Thoracic aorta (tissue), 2 donors: ENCODE measurements around the gene PRDM16. TPM values are rescaled to one million over a fixed set of nuclear protein-coding genes. Genes with fewer than 3 reads are reported as not detected.
A peak's percentile ranks its signal among the peaks of the same experiment; 100 is the strongest.

Experiments used
- ATAC-seq: fragments of 150-250 bp; one replicate; pipeline ENCODE4 v1.8.0; 2017; ENCODE audit warnings: low read depth; ENCODE audit not compliant: insufficient number of reproducible peaks, low FRiP score
- DNase-seq: peaks from one replicate; pipeline ENCODE4 v3.0.0-alpha.2; 2020; ENCODE audit warnings: low spot score
- H3K27ac ChIP-seq, 2 donors: fragments of 200-600 bp; sonication (generic); 1 replicate in 1 of 2; 2 replicates in 1 of 2; pipeline ENCODE4 v1.5.1; 2016; ENCODE audit warnings: mild to moderate bottlenecking in 2 of 2, moderate library complexity in 2 of 2
- H3K27me3 ChIP-seq: fragments of 200-600 bp; sonication (generic); replicated peaks from 2 replicates; pipeline ENCODE4 v1.6.0; 2016; ENCODE audit warnings: mild to moderate bottlenecking; ENCODE audit not compliant: insufficient read depth
- H3K36me3 ChIP-seq: fragments of 200-600 bp; sonication (generic); one replicate; pipeline ENCODE4 v1.5.1; 2016
- H3K4me1 ChIP-seq, 2 donors: fragments of 200-600 bp; sonication (generic); 1 replicate in 1 of 2; 2 replicates in 1 of 2; pipeline versions ENCODE4 v1.5.1 to v1.6.0; 2016; ENCODE audit warnings: low read depth in 2 of 2, mild to moderate bottlenecking in 1 of 2; ENCODE audit not compliant: control insufficient read depth in 1 of 2
- H3K4me3 ChIP-seq: fragments of 200-600 bp; sonication (generic); 2 replicates; pipeline ENCODE4 v1.5.1; 2016; ENCODE audit warnings: mild to moderate bottlenecking
- H3K9me3 ChIP-seq: fragments of 200-600 bp; sonication (generic); 2 replicates; pipeline ENCODE4 v1.5.1; 2016
- CTCF ChIP-seq: fragments of 200-600 bp; sonication (generic); IDR thresholded peaks from one replicate; pipeline ENCODE4 v1.5.1; 2019; ENCODE audit warnings: antibody characterized with exemption
- total RNA-seq, 2 donors: library from RNA; depleted of rRNA; stranded (reverse); fragments of >200 nt; gene quantifications; one replicate each; pipeline versions ENCODE4 v1.1.0 to v1.2.3, GENCODE V29; 2016

Gene PRDM16
- total RNA-seq, 2 donors from 2014 or later = 68.9 to 85.4 TPM

- Histone ChIP-seq H3K36me3 (no peaks in the 10 kb centered on the region), H3K9me3 (no peaks in the 10 kb centered on the region), H3K4me3 (peak overlapping the region; percentile 15), H3K27me3 (no peaks in the 10 kb centered on the region), H3K4me1 (peaks cover 58 to 93% of the 10 kb centered on the region in 2 donors), H3K27ac (peak overlapping the region; percentile 97 to 100)
- DNase-seq = peak; percentile 85
- ATAC-seq = no peak
- TF ChIP-seq CTCF = no peak
Observed at GRCh38 chr1:3195480-3195815, 126.4 kb downstream of the PRDM16 start.

- H3K27me3 ChIP-seq = no peaks in the 10 kb centered on the region
- H3K4me1 ChIP-seq = peaks cover 54 to 90% of the 10 kb centered on the region in 2 donors
- H3K4me3 ChIP-seq = peak overlapping the region; percentile 15
- ATAC-seq (no peak), DNase-seq (no peak)
- peak overlapping the region; percentile 97 to 100 for H3K27ac ChIP-seq
- no peaks in the 10 kb centered on the region for H3K36me3 ChIP-seq
- H3K9me3 ChIP-seq = no peaks in the 10 kb centered on the region
- TF ChIP-seq CTCF = no peak
Observed at GRCh38 chr1:3195966-3196515, 127.0 kb downstream of the PRDM16 start.

GRCh38 chr1:3196577-3197245 is 127.7 kb downstream of the PRDM16 start:
- DNase-seq (no peak), ATAC-seq (no peak)
- H3K4me3 ChIP-seq = no peak overlapping the region
- H3K36me3 ChIP-seq = no peaks in the 10 kb centered on the region
- peak overlapping the region; percentile 97 to 100 for H3K27ac ChIP-seq
- no peak for TF ChIP-seq CTCF
- no peaks in the 10 kb centered on the region for H3K9me3 ChIP-seq
- H3K4me1 ChIP-seq = peaks cover 52 to 90% of the 10 kb centered on the region in 2 donors
- H3K27me3 ChIP-seq = no peaks in the 10 kb centered on the region

- Histone ChIP-seq H3K36me3 (no peaks in the 10 kb centered on the region), H3K27me3 (no peaks in the 10 kb centered on the region), H3K27ac (peak overlapping the region; percentile 97 to 100), H3K9me3 (no peaks in the 10 kb centered on the region), H3K4me1 (peaks cover 49 to 85% of the 10 kb centered on the region in 2 donors), H3K4me3 (no peak overlapping the region)
- DNase-seq (no peak), ATAC-seq (no peak)
- no peak for TF ChIP-seq CTCF
Observed at GRCh38 chr1:3197781-3198316, 128.8 kb downstream of the PRDM16 start.

GRCh38 chr1:3198371-3199271 is 129.6 kb downstream of the PRDM16 start:
- ATAC-seq = no peak
- peak overlapping the region; percentile 97 to 100 for H3K27ac ChIP-seq
- no peaks in the 10 kb centered on the region for H3K9me3 ChIP-seq
- no peak for DNase-seq
- TF ChIP-seq CTCF = no peak
- H3K4me1 ChIP-seq = peaks cover 44 to 85% of the 10 kb centered on the region in 2 donors
- H3K4me3 ChIP-seq = no peak overlapping the region
- no peaks in the 10 kb centered on the region for H3K36me3 ChIP-seq
- H3K27me3 ChIP-seq = no peaks in the 10 kb centered on the region
